ENCODE data around the gene FIS1.

DNA sequence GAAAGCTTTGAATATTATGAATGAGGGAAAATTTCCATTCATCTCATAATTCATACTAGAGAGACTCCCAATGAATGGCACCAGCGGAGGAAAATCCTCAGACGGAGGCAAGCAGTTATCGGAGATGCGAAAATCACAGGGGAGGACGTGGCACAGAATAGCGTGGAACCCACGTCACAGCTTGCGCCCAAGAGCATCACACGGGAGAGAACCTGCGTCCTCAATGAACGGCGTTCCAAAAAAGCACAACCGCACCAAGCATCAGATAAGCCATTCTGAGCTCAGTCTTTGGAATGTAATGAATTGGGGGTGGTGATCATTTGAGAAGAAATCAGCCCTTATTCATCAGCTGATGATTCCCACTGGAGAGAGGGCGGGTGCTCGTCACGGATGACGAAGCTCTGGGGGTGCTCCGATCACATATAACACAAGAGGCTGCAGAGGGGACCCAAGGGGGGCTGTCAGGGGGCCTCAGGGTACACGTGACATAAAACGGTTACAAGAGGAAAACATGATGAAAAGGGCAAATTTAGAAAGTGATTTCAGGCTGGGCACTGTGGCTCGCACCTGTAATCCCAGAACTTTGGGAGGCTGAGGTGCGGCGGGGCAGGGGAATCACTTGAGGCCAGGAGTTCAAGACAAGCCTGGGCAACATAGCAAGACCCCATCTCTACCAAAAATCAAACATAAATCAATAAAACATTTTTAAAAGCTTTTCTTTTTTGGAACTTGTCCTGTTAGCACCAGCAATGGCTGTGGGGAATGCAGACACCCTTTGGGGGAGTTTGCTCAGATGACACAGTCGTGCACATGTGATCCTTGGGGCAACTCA lies 33.8 kb upstream of the FIS1 start:
- TF ChIP-seq, protein P1, sequence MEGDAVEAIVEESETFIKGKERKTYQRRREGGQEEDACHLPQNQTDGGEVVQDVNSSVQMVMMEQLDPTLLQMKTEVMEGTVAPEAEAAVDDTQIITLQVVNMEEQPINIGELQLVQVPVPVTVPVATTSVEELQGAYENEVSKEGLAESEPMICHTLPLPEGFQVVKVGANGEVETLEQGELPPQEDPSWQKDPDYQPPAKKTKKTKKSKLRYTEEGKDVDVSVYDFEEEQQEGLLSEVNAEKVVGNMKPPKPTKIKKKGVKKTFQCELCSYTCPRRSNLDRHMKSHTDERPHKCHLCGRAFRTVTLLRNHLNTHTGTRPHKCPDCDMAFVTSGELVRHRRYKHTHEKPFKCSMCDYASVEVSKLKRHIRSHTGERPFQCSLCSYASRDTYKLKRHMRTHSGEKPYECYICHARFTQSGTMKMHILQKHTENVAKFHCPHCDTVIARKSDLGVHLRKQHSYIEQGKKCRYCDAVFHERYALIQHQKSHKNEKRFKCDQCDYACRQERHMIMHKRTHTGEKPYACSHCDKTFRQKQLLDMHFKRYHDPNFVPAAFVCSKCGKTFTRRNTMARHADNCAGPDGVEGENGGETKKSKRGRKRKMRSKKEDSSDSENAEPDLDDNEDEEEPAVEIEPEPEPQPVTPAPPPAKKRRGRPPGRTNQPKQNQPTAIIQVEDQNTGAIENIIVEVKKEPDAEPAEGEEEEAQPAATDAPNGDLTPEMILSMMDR (conservative IDR thresholded peaks at IDR 0.05): no peak
- no peak for TF ChIP-seq EZH2 (IDR thresholded peaks at IDR 0.05; ENCODE audit: low read depth)

Data from PC-9 (cell line).